WTC11 (cell line): ENCODE data around the gene TMSB15C. TPM values are rescaled to one million over a fixed set of nuclear protein-coding genes. Genes with fewer than 3 reads are reported as not detected.

ENCODE experiments used
- ATAC-seq: fragments of 200-7000 bp; cut with Tn5 transposase; 2 replicates; pipeline ENCODE4 v1.10.0; 2021; ENCODE audit warnings: mild to moderate bottlenecking, moderate library complexity
- CTCF ChIA-PET: fragments of 300-600 bp; sonication (Branson Sonifier 250); formaldehyde crosslinking; loops from one replicate; lab custom pipeline; 2021; ENCODE audit warnings: antibody characterized with exemption; lab: Charles Lee
- POLR2A ChIA-PET: fragments of 350-600 bp; sonication (Branson Sonifier 250); formaldehyde crosslinking; loops from one replicate; lab custom pipeline; 2021; ENCODE audit warnings: antibody characterized with exemption; lab: Charles Lee
- DNase-seq: peaks from one replicate; pipeline ENCODE4 v3.0.0; 2021; ENCODE audit warnings: low spot score
- H3K27ac Mint-ChIP-seq: 2 replicates; pipeline ENCODE4 v1.8.0; 2021; ENCODE audit warnings: mixed read lengths
- H3K27me3 Mint-ChIP-seq: 2 replicates; pipeline ENCODE4 v1.8.0; 2021; ENCODE audit warnings: low read depth, mild to moderate bottlenecking, moderate library complexity, mixed read lengths
- H3K36me3 Mint-ChIP-seq: 2 replicates; pipeline ENCODE4 v1.8.0; 2021; ENCODE audit warnings: mixed read lengths
- H3K4me1 Mint-ChIP-seq: 2 replicates; pipeline ENCODE4 v1.8.0; 2022; ENCODE audit warnings: mixed read lengths
- H3K4me3 Mint-ChIP-seq: 2 replicates; pipeline ENCODE4 v1.8.0; 2021; ENCODE audit warnings: mild to moderate bottlenecking, moderate library complexity, mixed read lengths
- H3K9me3 Mint-ChIP-seq: 2 replicates; pipeline ENCODE4 v1.8.0; 2021; ENCODE audit warnings: mixed read lengths
- CREB1 ChIP-seq: sonication (generic); formaldehyde crosslinking; IDR thresholded peaks from 2 replicates; pipeline ENCODE4 v1.8.0; 2023; ENCODE audit warnings: mild to moderate bottlenecking, missing genetic modification reagents
- ELF4 ChIP-seq: sonication (generic); formaldehyde crosslinking; IDR thresholded peaks from 2 replicates; pipeline ENCODE4 v1.8.1; 2022; ENCODE audit warnings: low read depth, mild to moderate bottlenecking, moderate library complexity, missing genetic modification reagents
- ETV6 ChIP-seq: sonication (generic); formaldehyde crosslinking; IDR thresholded peaks from 2 replicates; pipeline ENCODE4 v1.8.1; 2022; ENCODE audit warnings: mild to moderate bottlenecking, missing genetic modification reagents
- GTF2I ChIP-seq: fragments of 250-450 bp; sonication (Bioruptor Pico); conservative IDR thresholded peaks from 2 replicates; pipeline ENCODE4 v1.4.0; 2021; ENCODE audit warnings: mild to moderate bottlenecking
- JAZF1 ChIP-seq: fragments of 250-450 bp; sonication (Bioruptor Pico); IDR thresholded peaks from 2 replicates; pipeline ENCODE4 v1.9.0; 2021; ENCODE audit warnings: moderate library complexity, mild to moderate bottlenecking, inconsistent platforms
- KAT7 ChIP-seq: sonication (generic); formaldehyde crosslinking; IDR thresholded peaks from 2 replicates; pipeline ENCODE4 v1.8.1; 2023; ENCODE audit warnings: missing genetic modification reagents, mild to moderate bottlenecking, borderline replicate concordance
- MXD4 ChIP-seq: fragments of 250-450 bp; sonication (Bioruptor Pico); IDR thresholded peaks from 2 replicates; pipeline ENCODE4 v1.8.0; 2021; ENCODE audit warnings: mild to moderate bottlenecking, moderate library complexity, borderline replicate concordance
- NFYB ChIP-seq: sonication (generic); formaldehyde crosslinking; conservative IDR thresholded peaks from 2 replicates; pipeline ENCODE4 v1.8.0; 2022; ENCODE audit warnings: low read depth, missing genetic modification reagents
- NR3C1 ChIP-seq: sonication (generic); formaldehyde crosslinking; conservative IDR thresholded peaks from 2 replicates; pipeline ENCODE4 v1.8.1; 2023; ENCODE audit warnings: low read depth, mild to moderate bottlenecking, missing genetic modification reagents
- SOX15 ChIP-seq: fragments of 250-450 bp; sonication (Bioruptor Pico); IDR thresholded peaks from 2 replicates; pipeline ENCODE4 v1.9.0; 2021; ENCODE audit warnings: mild to moderate bottlenecking
- SP1 ChIP-seq: sonication (generic); formaldehyde crosslinking; conservative IDR thresholded peaks from 2 replicates; pipeline ENCODE4 v1.8.1; 2022; ENCODE audit warnings: missing genetic modification reagents
- TP53 ChIP-seq: sonication (generic); formaldehyde crosslinking; IDR thresholded peaks from 2 replicates; pipeline ENCODE4 v1.8.1; 2023; ENCODE audit warnings: mild to moderate bottlenecking, missing genetic modification reagents
- ZNF263 ChIP-seq: sonication (generic); formaldehyde crosslinking; IDR thresholded peaks from 2 replicates; pipeline ENCODE4 v1.8.1; 2022; ENCODE audit warnings: low read depth, mild to moderate bottlenecking, moderate library complexity, missing genetic modification reagents
- ZNF317 ChIP-seq: sonication (generic); formaldehyde crosslinking; IDR thresholded peaks from 2 replicates; pipeline ENCODE4 v1.8.1; 2023; ENCODE audit warnings: low read depth, mild to moderate bottlenecking, moderate library complexity, missing genetic modification reagents, borderline replicate concordance
- ZNF423 ChIP-seq: fragments of 250-450 bp; sonication (Bioruptor Pico); IDR thresholded peaks from 2 replicates; pipeline ENCODE4 v2.1.2; 2022; ENCODE audit warnings: mild to moderate bottlenecking, moderate library complexity
- total RNA-seq: library from RNA; stranded (reverse); gene quantifications from 3 replicates; pipeline ENCODE4 v1.2.3, GENCODE V29; 2021
- TF ChIP-seq, protein P1 (sequence below): fragments of 250-450 bp; sonication (Bioruptor Pico); IDR thresholded peaks from 2 replicates; pipeline ENCODE4 v1.8.0; 2021; ENCODE audit warnings: mild to moderate bottlenecking
- TF ChIP-seq, protein P2 (sequence below): sonication (generic); formaldehyde crosslinking; IDR thresholded peaks from 2 replicates; pipeline ENCODE4 v1.8.0; 2022; ENCODE audit warnings: mild to moderate bottlenecking, missing genetic modification reagents
- TF ChIP-seq, protein P3 (sequence below): fragments of 200-600 bp; IDR thresholded peaks from 2 replicates; pipeline ENCODE4 v1.8.0; 2022; ENCODE audit warnings: antibody characterized with exemption
- TF ChIP-seq, protein P4 (sequence below): sonication (generic); formaldehyde crosslinking; IDR thresholded peaks from 2 replicates; pipeline ENCODE4 v1.8.0; 2022; ENCODE audit warnings: mild to moderate bottlenecking, missing genetic modification reagents

TMSB15C gene
- total RNA-seq, 1 experiment from 2014 or later: 4.3 TPM

DNA sequence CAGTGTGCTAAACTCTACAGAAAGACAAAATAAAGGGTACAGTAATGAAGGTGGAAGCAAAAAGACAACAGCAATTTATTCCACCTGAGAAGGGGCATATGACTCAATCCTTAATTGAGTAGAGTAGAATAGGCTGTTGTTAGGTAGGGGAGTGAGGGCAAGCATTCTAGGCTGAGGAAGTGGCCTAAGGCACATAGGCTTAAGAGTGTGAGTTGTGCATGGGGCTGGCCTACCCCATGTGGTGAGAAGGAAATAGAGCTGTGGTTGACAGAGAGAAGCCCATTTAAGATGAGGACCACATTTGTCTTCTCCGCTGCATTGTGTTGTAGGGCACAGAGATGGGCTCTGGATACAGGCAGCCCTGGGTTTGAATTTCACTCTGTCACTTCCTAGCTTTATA is 32.9 kb upstream of the TMSB15C start:
- POLR2A ChIA-PET: no interaction called here
- no peak overlapping the region for H3K27ac Mint-ChIP-seq
- TF ChIP-seq ZNF423: no peak
- TF ChIP-seq, protein P1, sequence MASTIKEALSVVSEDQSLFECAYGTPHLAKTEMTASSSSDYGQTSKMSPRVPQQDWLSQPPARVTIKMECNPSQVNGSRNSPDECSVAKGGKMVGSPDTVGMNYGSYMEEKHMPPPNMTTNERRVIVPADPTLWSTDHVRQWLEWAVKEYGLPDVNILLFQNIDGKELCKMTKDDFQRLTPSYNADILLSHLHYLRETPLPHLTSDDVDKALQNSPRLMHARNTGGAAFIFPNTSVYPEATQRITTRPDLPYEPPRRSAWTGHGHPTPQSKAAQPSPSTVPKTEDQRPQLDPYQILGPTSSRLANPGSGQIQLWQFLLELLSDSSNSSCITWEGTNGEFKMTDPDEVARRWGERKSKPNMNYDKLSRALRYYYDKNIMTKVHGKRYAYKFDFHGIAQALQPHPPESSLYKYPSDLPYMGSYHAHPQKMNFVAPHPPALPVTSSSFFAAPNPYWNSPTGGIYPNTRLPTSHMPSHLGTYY (CRISPR knock-in tag): no peak
- no peak for TF ChIP-seq MXD4 (CRISPR knock-in tag)
- TF ChIP-seq, protein P2, sequence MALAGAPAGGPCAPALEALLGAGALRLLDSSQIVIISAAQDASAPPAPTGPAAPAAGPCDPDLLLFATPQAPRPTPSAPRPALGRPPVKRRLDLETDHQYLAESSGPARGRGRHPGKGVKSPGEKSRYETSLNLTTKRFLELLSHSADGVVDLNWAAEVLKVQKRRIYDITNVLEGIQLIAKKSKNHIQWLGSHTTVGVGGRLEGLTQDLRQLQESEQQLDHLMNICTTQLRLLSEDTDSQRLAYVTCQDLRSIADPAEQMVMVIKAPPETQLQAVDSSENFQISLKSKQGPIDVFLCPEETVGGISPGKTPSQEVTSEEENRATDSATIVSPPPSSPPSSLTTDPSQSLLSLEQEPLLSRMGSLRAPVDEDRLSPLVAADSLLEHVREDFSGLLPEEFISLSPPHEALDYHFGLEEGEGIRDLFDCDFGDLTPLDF (CRISPR knock-in tag): no peak
- TF ChIP-seq ZNF263: no peak
- no peak for TF ChIP-seq SOX15 (CRISPR knock-in tag)
- TF ChIP-seq NFYB (CRISPR knock-in tag): no peak
- TF ChIP-seq ZNF317 (CRISPR knock-in tag): no peak
- TF ChIP-seq, protein P3, sequence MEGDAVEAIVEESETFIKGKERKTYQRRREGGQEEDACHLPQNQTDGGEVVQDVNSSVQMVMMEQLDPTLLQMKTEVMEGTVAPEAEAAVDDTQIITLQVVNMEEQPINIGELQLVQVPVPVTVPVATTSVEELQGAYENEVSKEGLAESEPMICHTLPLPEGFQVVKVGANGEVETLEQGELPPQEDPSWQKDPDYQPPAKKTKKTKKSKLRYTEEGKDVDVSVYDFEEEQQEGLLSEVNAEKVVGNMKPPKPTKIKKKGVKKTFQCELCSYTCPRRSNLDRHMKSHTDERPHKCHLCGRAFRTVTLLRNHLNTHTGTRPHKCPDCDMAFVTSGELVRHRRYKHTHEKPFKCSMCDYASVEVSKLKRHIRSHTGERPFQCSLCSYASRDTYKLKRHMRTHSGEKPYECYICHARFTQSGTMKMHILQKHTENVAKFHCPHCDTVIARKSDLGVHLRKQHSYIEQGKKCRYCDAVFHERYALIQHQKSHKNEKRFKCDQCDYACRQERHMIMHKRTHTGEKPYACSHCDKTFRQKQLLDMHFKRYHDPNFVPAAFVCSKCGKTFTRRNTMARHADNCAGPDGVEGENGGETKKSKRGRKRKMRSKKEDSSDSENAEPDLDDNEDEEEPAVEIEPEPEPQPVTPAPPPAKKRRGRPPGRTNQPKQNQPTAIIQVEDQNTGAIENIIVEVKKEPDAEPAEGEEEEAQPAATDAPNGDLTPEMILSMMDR: no peak
- TF ChIP-seq ETV6: no peak
- TF ChIP-seq TP53 (CRISPR knock-in tag): no peak
- TF ChIP-seq, protein P4, sequence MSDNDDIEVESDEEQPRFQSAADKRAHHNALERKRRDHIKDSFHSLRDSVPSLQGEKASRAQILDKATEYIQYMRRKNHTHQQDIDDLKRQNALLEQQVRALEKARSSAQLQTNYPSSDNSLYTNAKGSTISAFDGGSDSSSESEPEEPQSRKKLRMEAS (CRISPR knock-in tag): no peak
- no peak for TF ChIP-seq KAT7 (CRISPR knock-in tag)
- TF ChIP-seq SP1 (CRISPR knock-in tag): no peak
- no peak for TF ChIP-seq GTF2I (CRISPR knock-in tag)
- no peak overlapping the region for H3K4me3 Mint-ChIP-seq
- H3K27me3 Mint-ChIP-seq: peaks cover 5% of the 10 kb centered on the region
- H3K4me1 Mint-ChIP-seq: peaks cover 13% of the 10 kb centered on the region
- H3K9me3 Mint-ChIP-seq: no peaks in the 10 kb centered on the region
- no peak for ATAC-seq
- CTCF ChIA-PET: no interaction called here
- H3K36me3 Mint-ChIP-seq: no peaks in the 10 kb centered on the region
- no peak for DNase-seq

DNA sequence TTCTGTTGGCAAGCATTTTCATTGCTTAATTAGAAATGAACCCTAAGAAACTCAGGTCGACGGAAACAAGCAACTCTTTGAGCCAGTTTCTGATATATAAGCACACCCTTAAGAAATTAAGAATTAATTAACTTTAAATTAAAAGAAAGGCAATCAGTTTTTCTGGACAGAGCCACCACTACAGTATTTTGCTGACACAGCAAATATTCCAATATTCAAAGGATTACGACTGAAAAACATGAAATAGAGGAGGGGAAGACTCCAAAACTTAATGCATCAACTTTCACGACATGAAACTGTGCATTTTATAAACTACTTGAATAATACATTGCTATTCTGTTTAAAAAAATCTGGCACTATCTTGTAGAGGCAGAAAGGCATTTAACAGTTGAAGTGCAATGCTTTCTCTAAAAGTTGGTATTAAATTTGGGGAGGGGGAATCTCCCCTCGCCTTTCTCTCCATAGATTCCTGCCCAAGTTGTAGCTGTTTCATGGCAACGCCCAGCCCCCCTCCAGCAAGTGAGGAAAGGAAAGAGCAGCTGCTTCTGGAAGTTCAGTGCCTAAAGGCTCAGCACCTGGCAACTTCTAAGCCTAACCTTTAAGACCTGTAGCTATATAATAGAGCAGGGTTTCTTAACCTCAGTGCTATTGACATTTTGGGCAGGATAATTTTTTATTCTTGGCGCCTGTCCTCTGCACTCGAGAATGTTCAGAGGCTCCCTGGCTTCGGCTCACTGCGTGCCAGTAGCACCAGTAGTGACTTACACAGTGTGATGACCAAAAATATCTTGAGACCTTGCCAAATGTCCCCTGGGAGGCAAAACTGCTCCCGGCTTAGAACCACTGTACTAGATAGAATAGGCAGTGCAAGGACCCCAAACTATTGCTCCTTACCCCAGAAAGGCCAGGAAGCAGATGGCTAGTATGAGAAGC is 29.6 kb upstream of the TMSB15C start:
- ChIA-PET POLR2A (no interaction called here), CTCF (no interaction called here)
- no peak overlapping the region for H3K27ac Mint-ChIP-seq
- no peak for TF ChIP-seq NR3C1 (CRISPR knock-in tag)
- TF ChIP-seq, protein P3: no peak
- no peak for TF ChIP-seq JAZF1 (CRISPR knock-in tag)
- no peak for TF ChIP-seq ZNF423
- no peak for TF ChIP-seq ELF4 (CRISPR knock-in tag)
- no peak for TF ChIP-seq CREB1
- no peaks in the 10 kb centered on the region for H3K27me3 Mint-ChIP-seq
- DNase-seq: no peak
- no peak for ATAC-seq
- H3K36me3 Mint-ChIP-seq: no peaks in the 10 kb centered on the region
- H3K4me1 Mint-ChIP-seq: no peaks in the 10 kb centered on the region
- H3K9me3 Mint-ChIP-seq: no peaks in the 10 kb centered on the region
- no peak overlapping the region for H3K4me3 Mint-ChIP-seq
